CD1c-positive myeloid dendritic cell (primary cell): ENCODE data around the gene GRID2.
"Not testable (repeated sequence)": the region's sequence is repeated elsewhere in the genome, so short reads cannot be mapped to it uniquely, and the experiment has no call there.

ENCODE experiments used
- DNase-seq: peaks from one replicate; pipeline ENCODE4 v3.0.0-alpha.2; 2016; ENCODE audit errors: extremely low spot score

Gene GRID2

GRCh38 chr4:92305148-92305877 is 1.5 kb downstream of the GRID2 start:
- no peak for DNase-seq

- DNase-seq: no peak
These were observed 2.2 kb downstream of the GRID2 start for GRCh38 chr4:92305878-92306520.

- DNase-seq: no peak
These were observed 3.4 kb downstream of the GRID2 start for GRCh38 chr4:92307181-92307580.

GRCh38 chr4:92307866-92308265 is 4.1 kb downstream of the GRID2 start:
- no peak for DNase-seq

GRCh38 chr4:92317047-92317446 is 13.3 kb downstream of the GRID2 start:
- no peak for DNase-seq

GRCh38 chr4:92328095-92328494 is 24.3 kb downstream of the GRID2 start:
- no peak for DNase-seq

- DNase-seq: no peak
These were observed 29.2 kb downstream of the GRID2 start for GRCh38 chr4:92333016-92333415.

GRCh38 chr4:92334716-92335350 is 31.1 kb downstream of the GRID2 start:
- DNase-seq: no peak

- DNase-seq: no peak
These were observed 35.9 kb downstream of the GRID2 start for GRCh38 chr4:92339676-92340075.

- DNase-seq: no peak
These were observed 40.5 kb downstream of the GRID2 start for GRCh38 chr4:92344216-92344615.

- no peak for DNase-seq
These were observed 42.5 kb downstream of the GRID2 start for GRCh38 chr4:92346289-92346688.

- DNase-seq: no peak
These were observed 54.2 kb downstream of the GRID2 start for GRCh38 chr4:92357966-92358365.

- DNase-seq: no peak
These were observed 55.7 kb downstream of the GRID2 start for GRCh38 chr4:92359491-92359890.

- DNase-seq: no peak
These were observed 58.3 kb downstream of the GRID2 start for GRCh38 chr4:92362028-92362427.

GRCh38 chr4:92368653-92369052 is 64.9 kb downstream of the GRID2 start:
- DNase-seq: no peak

- no peak for DNase-seq
These were observed 77.8 kb downstream of the GRID2 start for GRCh38 chr4:92381616-92382015.

- DNase-seq: no peak
These were observed 78.4 kb downstream of the GRID2 start for GRCh38 chr4:92382128-92382527.

- peak; percentile 35 for DNase-seq
These were observed 83.8 kb downstream of the GRID2 start for GRCh38 chr4:92387459-92388069.

GRCh38 chr4:92399032-92399431 is 95.3 kb downstream of the GRID2 start:
- no peak for DNase-seq

- DNase-seq: not testable (repeated sequence)
These were observed 99.8 kb downstream of the GRID2 start for GRCh38 chr4:92403525-92403924.

GRCh38 chr4:92406488-92406887 is 102.7 kb downstream of the GRID2 start:
- DNase-seq: no peak

- DNase-seq: no peak
These were observed 118.2 kb downstream of the GRID2 start for GRCh38 chr4:92421920-92422319.
